HG03103 (cell line): ENCODE data around the gene PKM.

Source experiments
- ATAC-seq: cut with Tn5 transposase; IDR thresholded peaks from one replicate; pipeline ENCODE4 v1.9.1; 2021; ENCODE audit warnings: low read depth; ENCODE audit not compliant: unreplicated experiment

PKM gene

DNA sequence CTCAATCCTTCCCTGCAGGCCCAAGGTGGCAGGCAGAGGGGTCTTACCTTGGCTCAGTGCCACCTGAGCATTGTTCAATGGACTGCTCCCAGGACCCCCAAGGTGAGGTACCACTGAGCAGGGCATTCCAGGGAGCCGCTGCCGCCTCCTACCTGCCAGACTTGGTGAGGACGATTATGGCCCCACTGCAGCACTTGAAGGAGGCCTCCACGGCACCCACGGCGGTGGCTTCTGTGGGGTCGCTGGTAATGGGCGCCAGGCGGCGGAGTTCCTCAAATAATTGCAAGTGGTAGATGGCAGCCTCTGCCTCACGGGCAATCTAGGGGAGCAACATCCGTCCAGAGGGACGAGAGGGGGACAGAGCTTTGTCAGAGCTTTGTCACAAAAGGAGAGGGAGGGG is 28.7 kb downstream of the PKM start:
- ATAC-seq: no peak

GRCh38 chr15:72201391-72201921 is 29.5 kb downstream of the PKM start:
- ATAC-seq: no peak

DNA sequence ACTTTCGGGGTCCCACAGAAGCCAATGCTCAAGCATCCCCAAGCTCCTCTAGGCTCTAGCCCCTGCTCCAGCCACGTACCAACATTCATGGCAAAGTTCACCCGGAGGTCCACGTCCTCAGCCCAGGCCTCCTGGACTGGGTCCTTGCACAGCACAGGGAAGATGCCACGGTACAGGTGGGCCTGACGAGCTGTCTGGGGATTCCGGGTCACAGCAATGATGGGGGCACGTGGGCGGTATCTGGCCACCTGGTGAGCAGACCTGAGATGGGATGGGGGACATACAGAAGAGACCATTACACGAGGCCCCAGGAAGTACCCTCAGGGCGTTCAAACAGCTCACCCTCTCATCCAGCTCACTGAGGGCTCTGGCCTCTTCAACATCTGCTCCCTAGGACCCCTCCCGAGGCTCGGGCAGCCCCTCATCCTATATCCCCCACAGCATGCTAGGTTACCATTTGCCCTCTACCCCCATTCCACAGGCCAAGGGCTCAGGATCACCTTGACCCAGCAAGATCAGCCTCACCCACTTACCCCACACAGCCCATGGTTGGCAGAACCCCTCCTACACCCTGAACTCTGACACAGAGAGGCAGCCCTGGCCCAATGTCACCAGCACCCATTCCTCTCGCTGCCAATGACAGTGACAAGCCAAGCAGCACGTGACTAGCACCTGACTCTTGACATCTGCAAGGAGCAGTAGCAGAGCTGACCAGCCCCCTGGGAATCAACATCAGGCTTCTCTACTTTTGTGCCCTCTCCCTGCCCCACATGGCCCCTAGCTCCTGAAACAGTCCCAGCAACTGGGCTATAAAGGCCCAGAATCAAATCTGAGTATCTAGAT is 30.4 kb downstream of the PKM start:
- ATAC-seq: no peak

DNA sequence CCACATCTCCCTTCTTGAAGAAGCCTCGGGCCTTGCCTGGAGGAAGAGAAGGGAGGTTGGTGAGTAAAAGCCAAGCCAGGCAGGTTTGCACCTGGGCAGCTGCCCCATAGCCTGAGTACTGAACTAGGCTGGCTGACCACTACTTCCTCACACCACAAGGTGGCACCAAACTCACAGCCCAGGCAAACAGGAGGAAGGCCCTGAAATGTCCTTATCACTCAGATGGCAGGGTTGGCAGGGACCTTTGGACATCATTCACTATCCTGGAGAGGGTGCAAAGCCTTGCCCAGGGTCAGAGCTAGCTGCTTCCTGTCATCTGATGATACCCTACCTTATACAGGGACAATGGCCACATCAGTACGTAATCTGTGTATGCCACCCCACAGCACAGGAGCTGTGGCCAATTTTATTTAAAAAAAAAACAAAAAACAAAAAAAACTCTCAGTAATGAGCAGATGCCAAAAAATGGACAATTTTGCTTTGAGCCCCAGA is 31.2 kb downstream of the PKM start:
- ATAC-seq: no peak

GRCh38 chr15:72199205-72199515 is 31.8 kb downstream of the PKM start:
- ATAC-seq: no peak

DNA sequence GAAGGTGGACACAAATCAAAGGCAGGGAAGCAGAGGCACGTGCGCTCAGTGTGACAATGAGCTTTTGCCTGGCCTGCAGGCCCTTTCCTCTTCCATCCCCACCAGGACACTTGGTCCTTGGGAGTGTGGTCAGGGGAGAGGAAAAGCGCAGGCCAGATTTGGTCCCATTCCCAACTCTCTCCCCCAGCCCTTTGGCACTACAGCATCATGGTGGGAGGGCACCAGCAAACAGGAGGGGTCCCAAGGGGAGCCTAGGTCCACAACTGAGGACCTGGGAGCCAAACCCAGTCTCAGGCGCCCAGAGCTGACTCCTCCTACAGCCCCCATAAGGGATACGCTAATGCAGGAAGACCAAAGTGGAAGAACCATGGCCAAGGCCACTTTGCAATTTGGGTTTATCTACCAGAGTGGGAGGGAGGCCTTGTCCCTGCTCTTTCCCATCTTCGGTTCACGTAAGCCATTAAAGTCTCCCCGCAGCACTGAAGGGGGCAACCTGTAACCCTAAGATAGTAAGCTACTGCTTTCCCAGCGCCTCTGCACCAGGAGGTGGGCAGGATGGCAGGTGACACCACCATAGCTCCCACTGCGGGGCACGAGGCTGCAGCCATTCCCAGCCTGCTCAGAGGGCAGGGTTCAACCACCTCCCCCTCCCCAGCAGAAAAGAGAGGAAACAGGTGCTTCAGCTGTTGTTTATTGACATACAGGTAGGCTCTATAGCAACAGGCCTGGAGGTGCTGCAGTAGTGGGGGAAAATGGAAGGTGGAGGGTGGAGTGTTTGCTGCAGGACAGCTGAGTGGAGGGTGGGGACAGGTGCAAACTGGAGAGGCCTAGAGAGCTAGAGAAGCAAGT is 32.4 kb downstream of the PKM start:
- ATAC-seq: no peak

- no peak for ATAC-seq
Measured at GRCh38 chr15:72197460-72198355, 33.3 kb downstream of the PKM start, which contains the start of gene GRAMD2A. Gene GRAMD2A (minus strand): TSS chr15:72197787.

DNA sequence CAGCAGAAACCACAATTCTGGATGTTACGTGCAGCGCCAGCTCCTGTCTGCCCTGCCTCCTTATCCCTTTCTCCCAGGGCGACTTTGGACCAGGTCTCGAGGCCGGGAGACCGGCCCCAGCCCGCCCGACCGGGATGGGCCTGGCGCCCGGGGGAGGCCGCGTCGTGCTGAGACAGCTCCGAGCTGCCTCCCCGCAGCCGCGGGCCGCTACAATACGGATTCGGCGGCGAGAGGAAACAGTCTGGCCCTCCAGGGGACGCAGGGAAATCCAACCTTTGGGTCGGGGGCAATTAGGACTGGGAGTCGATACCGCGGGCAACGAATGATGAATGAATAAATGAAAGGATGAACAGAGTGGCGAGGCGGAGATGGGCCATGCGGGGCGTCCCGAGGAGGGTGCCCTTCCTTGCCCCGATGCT is 33.9 kb downstream of the PKM start:
- no peak for ATAC-seq

- ATAC-seq: no peak
Measured at GRCh38 chr15:72196409-72197040, 34.5 kb downstream of the PKM start.

- no peak for ATAC-seq
Measured at GRCh38 chr15:72195101-72195511, 35.9 kb downstream of the PKM start.

- ATAC-seq: no peak
Measured at GRCh38 chr15:72193836-72194396, 37.1 kb downstream of the PKM start.

DNA sequence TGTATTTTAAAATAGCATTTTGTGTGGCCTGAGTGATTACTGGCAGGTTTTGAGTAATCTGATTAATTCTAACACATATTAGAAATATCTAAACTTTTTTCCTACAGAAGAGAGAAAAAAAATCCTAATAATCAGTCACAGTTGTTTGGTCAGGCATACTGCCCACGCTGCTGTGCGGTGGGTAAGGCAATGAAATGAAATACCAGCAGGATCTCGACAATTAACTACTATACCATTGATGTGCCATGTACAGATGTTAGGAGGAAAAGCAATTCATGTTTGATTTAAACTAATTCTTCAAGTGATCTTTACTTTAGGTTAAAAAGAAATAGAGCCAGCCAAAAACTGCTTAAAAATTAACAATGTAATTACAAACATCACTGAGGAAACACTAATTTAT is 38.6 kb downstream of the PKM start:
- ATAC-seq: no peak

GRCh38 chr15:72189250-72189902 is 41.6 kb downstream of the PKM start:
- ATAC-seq: no peak

DNA sequence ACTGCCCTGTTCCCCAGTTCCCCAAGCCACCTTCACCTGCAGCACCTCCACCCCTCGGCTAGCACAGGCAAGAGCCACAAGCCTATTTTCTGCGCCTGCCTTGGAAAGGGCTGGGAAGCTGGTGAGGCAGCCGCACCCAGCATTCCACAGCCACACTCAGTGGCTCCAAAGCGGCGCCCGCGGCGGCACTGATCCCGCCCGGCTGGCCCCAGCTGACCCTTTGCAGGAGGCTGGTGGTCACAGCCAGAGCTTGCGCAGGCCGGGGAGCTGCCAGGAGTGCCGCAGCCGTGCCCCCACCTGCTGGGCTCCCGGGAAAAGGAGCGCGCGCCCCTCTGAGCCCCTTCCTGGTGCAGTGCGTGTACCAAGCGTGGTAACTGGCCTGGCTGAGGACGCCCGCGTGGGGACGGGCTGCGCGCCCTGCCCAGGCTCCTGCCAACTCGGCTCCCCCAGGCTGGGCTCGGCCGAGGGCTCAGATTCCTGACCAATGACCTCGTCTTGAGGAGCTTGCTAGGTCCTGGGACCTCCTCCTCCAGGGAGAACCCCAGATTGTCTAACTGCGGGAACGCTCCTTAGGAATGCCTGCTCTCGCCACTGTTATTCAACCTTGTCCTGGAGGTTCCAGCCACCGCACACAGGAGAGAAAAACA is 46.7 kb downstream of the PKM start:
- ATAC-seq: no peak

DNA sequence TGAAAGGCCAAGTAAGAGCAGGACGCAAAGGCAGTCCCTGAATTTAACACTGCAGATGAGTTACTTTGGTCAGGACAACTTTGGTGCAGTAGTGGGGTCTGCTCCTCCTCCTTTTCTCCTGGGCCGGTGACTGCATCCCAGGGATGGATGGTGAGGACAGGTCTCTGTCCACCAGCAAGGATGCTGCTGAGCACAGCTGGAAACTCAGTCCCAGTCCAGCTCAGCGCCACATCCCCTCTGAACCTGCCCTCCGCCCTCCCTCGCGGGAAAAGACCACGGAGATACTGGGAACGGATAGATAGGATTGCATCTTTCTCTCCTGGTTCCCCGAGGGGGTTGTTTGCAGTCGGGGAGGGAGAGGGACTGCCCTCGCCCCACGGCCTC is 47.2 kb downstream of the PKM start:
- no peak for ATAC-seq

DNA sequence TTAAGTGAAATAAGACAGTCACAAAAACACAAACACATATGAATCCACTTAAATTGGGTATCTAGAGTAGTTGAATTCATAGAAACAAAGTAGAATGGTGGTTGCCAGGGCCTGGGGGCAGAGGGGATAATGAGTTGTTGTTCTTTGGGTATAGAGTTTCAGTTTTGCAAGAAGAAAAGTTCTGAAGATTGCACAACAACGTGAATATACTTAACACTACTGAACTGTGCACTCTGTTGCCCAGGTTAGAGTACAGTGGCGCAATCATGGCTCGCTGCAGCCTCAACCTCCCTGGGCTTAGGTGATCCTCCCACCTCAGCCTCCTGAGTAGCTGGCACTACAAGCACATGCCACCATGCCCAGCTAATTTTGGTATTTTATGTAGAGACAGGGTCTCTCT is 48.3 kb downstream of the PKM start:
- ATAC-seq: no peak

GRCh38 chr15:72182244-72182643 is 48.7 kb downstream of the PKM start:
- no peak for ATAC-seq

- ATAC-seq: no peak
Measured at GRCh38 chr15:72180761-72181324, 50.1 kb downstream of the PKM start.
